ENCODE measurements around the gene RAB40C.

The RAB40C gene

GRCh38 chr16:592518-593306, 2.8 kb downstream of the RAB40C start:
- peak; percentile 53 for ATAC-seq (ENCODE audit: low read depth)
- peak; percentile 85 for TF ChIP-seq CTCF (IDR thresholded peaks at IDR 0.05; ENCODE audit: poor library complexity, severe bottlenecking)
- Histone ChIP-seq H3K27me3 (ENCODE audit: insufficient read depth, poor library complexity, severe bottlenecking) (no peaks in the 10 kb centered on the region), H3K27ac (ENCODE audit: poor library complexity, severe bottlenecking) (peak overlapping the region; percentile 68), H3K4me3 (ENCODE audit: severe bottlenecking) (no peak overlapping the region), H3K36me3 (ENCODE audit: low read depth) (no peaks in the 10 kb centered on the region), H3K9me3 (ENCODE audit: severe bottlenecking) (no peaks in the 10 kb centered on the region), H3K4me1 (ENCODE audit: insufficient read depth, poor library complexity, severe bottlenecking) (peaks cover 27% of the 10 kb centered on the region)
- DNase-seq (ENCODE audit: low spot score): peak; percentile 94

- no peak for TF ChIP-seq CTCF (IDR thresholded peaks at IDR 0.05; ENCODE audit: poor library complexity, severe bottlenecking)
- Histone ChIP-seq H3K9me3 (ENCODE audit: severe bottlenecking) (no peaks in the 10 kb centered on the region), H3K4me1 (ENCODE audit: insufficient read depth, poor library complexity, severe bottlenecking) (peaks cover 27% of the 10 kb centered on the region), H3K36me3 (ENCODE audit: low read depth) (no peaks in the 10 kb centered on the region), H3K27me3 (ENCODE audit: insufficient read depth, poor library complexity, severe bottlenecking) (no peaks in the 10 kb centered on the region), H3K27ac (ENCODE audit: poor library complexity, severe bottlenecking) (peak overlapping the region; percentile 68), H3K4me3 (ENCODE audit: severe bottlenecking) (no peak overlapping the region)
- DNase-seq (ENCODE audit: low spot score) (no peak), ATAC-seq (ENCODE audit: low read depth) (no peak)
Measured at GRCh38 chr16:593406-593805, 3.5 kb downstream of the RAB40C start.

GRCh38 chr16:593807-594206, 3.9 kb downstream of the RAB40C start:
- H3K4me1 ChIP-seq (ENCODE audit: insufficient read depth, poor library complexity, severe bottlenecking): peaks cover 27% of the 10 kb centered on the region
- ATAC-seq (ENCODE audit: low read depth): no peak
- no peaks in the 10 kb centered on the region for H3K9me3 ChIP-seq (ENCODE audit: severe bottlenecking)
- no peak overlapping the region for H3K4me3 ChIP-seq (ENCODE audit: severe bottlenecking)
- TF ChIP-seq CTCF (IDR thresholded peaks at IDR 0.05; ENCODE audit: poor library complexity, severe bottlenecking): no peak
- H3K27me3 ChIP-seq (ENCODE audit: insufficient read depth, poor library complexity, severe bottlenecking): no peaks in the 10 kb centered on the region
- H3K36me3 ChIP-seq (ENCODE audit: low read depth): no peaks in the 10 kb centered on the region
- DNase-seq (ENCODE audit: low spot score): no peak
- H3K27ac ChIP-seq (ENCODE audit: poor library complexity, severe bottlenecking): peak overlapping the region; percentile 68

GRCh38 chr16:595094-595528, 5.2 kb downstream of the RAB40C start:
- Histone ChIP-seq H3K36me3 (ENCODE audit: low read depth) (0 out of 2 replicates have a peak, but pooled peaks cover 2% of the 10 kb centered on the region), H3K9me3 (ENCODE audit: severe bottlenecking) (no peaks in the 10 kb centered on the region), H3K27ac (ENCODE audit: poor library complexity, severe bottlenecking) (no peak overlapping the region), H3K4me1 (ENCODE audit: insufficient read depth, poor library complexity, severe bottlenecking) (peaks cover 27% of the 10 kb centered on the region), H3K4me3 (ENCODE audit: severe bottlenecking) (no peak overlapping the region), H3K27me3 (ENCODE audit: insufficient read depth, poor library complexity, severe bottlenecking) (no peaks in the 10 kb centered on the region)
- no peak for DNase-seq (ENCODE audit: low spot score)
- TF ChIP-seq CTCF (IDR thresholded peaks at IDR 0.05; ENCODE audit: poor library complexity, severe bottlenecking): no peak
- no peak for ATAC-seq (ENCODE audit: low read depth)

All from RWPE2 (cell line).